Measurements from ENCODE around the gene GPRIN2. TPM values are rescaled to one million over a fixed set of nuclear protein-coding genes. Genes with fewer than 3 reads are reported as not detected.
"Not testable (repeated sequence)": the region's sequence is repeated elsewhere in the genome, so short reads cannot be mapped to it uniquely, and the experiment has no call there.

The GPRIN2 gene
- total RNA-seq, 1 donor from 2014 or later, result 3.0 TPM

DNA sequence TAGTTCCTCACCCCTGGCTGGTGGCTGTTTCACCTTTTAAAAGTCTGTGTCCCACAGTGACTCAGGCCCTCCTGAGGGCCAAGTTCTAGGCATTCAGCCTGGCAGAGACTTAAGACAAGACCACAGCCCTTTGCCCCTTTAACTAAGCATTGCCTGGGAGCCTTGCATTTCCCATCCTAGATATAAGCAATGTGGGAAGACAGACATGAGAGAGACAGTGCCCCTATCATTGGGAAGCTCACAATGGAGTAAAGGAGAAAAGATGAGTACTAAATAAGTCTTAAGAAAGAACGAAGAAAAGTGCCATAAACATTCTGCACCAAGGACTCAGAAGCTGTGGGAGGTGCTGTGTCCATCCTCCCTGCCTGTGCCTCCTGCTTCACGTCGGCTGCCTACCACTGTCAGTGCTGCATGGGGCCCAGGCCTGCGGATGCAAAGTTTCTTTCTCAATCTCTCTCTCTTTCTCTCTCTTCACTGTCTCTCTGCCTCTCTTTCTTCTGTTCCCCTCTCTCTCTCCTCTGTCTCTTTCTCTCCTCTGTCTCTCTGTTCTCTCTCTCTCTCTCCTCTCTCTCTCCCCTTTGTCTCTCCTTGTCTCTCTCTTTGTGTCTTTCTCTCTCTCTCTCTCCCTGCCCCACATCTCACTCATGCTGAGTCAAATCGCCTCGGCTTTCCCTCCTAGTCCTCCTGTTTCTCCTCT lies 21.5 kb downstream of the GPRIN2 start:
- Histone ChIP-seq H3K36me3 (ENCODE audit: insufficient read depth, low read length) (no peaks in the 10 kb centered on the region), H3K4me1 (ENCODE audit: insufficient read depth, low read length) (peaks cover 4% of the 10 kb centered on the region), H3K4me2 (ENCODE audit: low read length) (no peak overlapping the region), H3K4me3 (ENCODE audit: insufficient read depth, low read depth, low read length) (no peak overlapping the region), H3K27me3 (ENCODE audit: insufficient read depth, low read length) (peaks cover 25% of the 10 kb centered on the region), H3K79me2 (ENCODE audit: insufficient read depth, low read length) (no peaks in the 10 kb centered on the region), H4K20me1 (ENCODE audit: insufficient read depth, low read length) (no peaks in the 10 kb centered on the region), H3K9ac (ENCODE audit: low read length) (no peak overlapping the region), H3K9me3 (ENCODE audit: insufficient read depth, low read depth, low read length) (no peaks in the 10 kb centered on the region), H2AFZ (ENCODE audit: low read depth, low read length) (no peak overlapping the region), H3K27ac (ENCODE audit: low read depth, low read length) (no peak overlapping the region)
- no peak for FAIRE-seq
- Mint-ChIP-seq H3K9me3 (ENCODE audit: unreplicated experiment) (no peaks in the 10 kb centered on the region), H3K36me3 (ENCODE audit: low read depth, unreplicated experiment) (no peaks in the 10 kb centered on the region), H3K27me3 (ENCODE audit: low read depth, unreplicated experiment) (peaks cover 35% of the 10 kb centered on the region), H3K4me1 (ENCODE audit: low read depth, unreplicated experiment) (peaks cover 2% of the 10 kb centered on the region), H3K27ac (ENCODE audit: unreplicated experiment) (no peak overlapping the region), H3K4me3 (ENCODE audit: unreplicated experiment) (no peak overlapping the region)
- no peak for DNase-seq (ENCODE audit: low read depth)
- no peak for TF ChIP-seq EZH2 (IDR thresholded peaks at IDR 0.05; ENCODE audit: insufficient read depth, low read length)
- TF ChIP-seq, protein P1, sequence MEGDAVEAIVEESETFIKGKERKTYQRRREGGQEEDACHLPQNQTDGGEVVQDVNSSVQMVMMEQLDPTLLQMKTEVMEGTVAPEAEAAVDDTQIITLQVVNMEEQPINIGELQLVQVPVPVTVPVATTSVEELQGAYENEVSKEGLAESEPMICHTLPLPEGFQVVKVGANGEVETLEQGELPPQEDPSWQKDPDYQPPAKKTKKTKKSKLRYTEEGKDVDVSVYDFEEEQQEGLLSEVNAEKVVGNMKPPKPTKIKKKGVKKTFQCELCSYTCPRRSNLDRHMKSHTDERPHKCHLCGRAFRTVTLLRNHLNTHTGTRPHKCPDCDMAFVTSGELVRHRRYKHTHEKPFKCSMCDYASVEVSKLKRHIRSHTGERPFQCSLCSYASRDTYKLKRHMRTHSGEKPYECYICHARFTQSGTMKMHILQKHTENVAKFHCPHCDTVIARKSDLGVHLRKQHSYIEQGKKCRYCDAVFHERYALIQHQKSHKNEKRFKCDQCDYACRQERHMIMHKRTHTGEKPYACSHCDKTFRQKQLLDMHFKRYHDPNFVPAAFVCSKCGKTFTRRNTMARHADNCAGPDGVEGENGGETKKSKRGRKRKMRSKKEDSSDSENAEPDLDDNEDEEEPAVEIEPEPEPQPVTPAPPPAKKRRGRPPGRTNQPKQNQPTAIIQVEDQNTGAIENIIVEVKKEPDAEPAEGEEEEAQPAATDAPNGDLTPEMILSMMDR (IDR thresholded peaks at IDR 0.05; ENCODE audit: insufficient read depth, low read depth, low read length), result no peak

DNA sequence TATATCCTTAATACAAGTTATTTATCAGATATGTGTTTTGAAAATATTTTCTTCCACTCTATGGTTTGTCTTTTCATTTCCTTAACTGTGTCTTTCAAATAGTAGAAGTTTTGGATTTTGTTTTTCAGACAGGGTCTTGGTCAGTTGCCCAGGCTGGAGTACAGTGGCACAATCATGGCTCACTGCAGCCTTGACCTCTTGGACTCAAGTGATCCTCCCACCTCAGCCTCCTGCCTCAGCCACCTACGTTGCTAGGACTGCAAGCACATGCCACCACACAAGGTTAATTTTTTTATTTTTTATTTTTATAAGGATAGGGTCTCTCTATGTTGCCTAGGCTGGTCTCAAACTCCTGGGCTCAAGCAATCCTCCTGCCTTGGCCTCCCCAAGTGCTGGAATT lies 24.2 kb downstream of the GPRIN2 start:
- not testable (repeated sequence) for H4K20me1 ChIP-seq (ENCODE audit: insufficient read depth, low read length); H3K9me3 Mint-ChIP-seq (ENCODE audit: unreplicated experiment); H3K36me3 Mint-ChIP-seq (ENCODE audit: low read depth, unreplicated experiment); H3K36me3 ChIP-seq (ENCODE audit: insufficient read depth, low read length); H3K4me3 ChIP-seq (ENCODE audit: insufficient read depth, low read depth, low read length); H3K4me1 Mint-ChIP-seq (ENCODE audit: low read depth, unreplicated experiment); H3K27ac ChIP-seq (ENCODE audit: low read depth, low read length); FAIRE-seq; DNase-seq (ENCODE audit: low read depth); H3K4me3 Mint-ChIP-seq (ENCODE audit: unreplicated experiment); H3K27ac Mint-ChIP-seq (ENCODE audit: unreplicated experiment); H3K4me1 ChIP-seq (ENCODE audit: insufficient read depth, low read length); H3K4me2 ChIP-seq (ENCODE audit: low read length); H3K79me2 ChIP-seq (ENCODE audit: insufficient read depth, low read length); H3K9ac ChIP-seq (ENCODE audit: low read length); H3K9me3 ChIP-seq (ENCODE audit: insufficient read depth, low read depth, low read length); H2AFZ ChIP-seq (ENCODE audit: low read depth, low read length)
- H3K27me3 Mint-ChIP-seq (ENCODE audit: low read depth, unreplicated experiment), result peaks cover 20% of the 10 kb centered on the region
- peaks cover 14% of the 10 kb centered on the region for H3K27me3 ChIP-seq (ENCODE audit: insufficient read depth, low read length)

- Histone ChIP-seq H3K4me3 (ENCODE audit: insufficient read depth, low read depth, low read length) (no peak overlapping the region), H3K27ac (ENCODE audit: low read depth, low read length) (no peak overlapping the region), H3K9me3 (ENCODE audit: insufficient read depth, low read depth, low read length) (peaks cover 4% of the 10 kb centered on the region), H3K4me1 (ENCODE audit: insufficient read depth, low read length) (peaks cover under 1% of the 10 kb centered on the region), H3K27me3 (ENCODE audit: insufficient read depth, low read length) (peaks cover 2% of the 10 kb centered on the region), H3K9ac (ENCODE audit: low read length) (no peak overlapping the region), H2AFZ (ENCODE audit: low read depth, low read length) (no peak overlapping the region), H3K79me2 (ENCODE audit: insufficient read depth, low read length) (no peaks in the 10 kb centered on the region), H3K4me2 (ENCODE audit: low read length) (no peak overlapping the region), H3K36me3 (ENCODE audit: insufficient read depth, low read length) (no peaks in the 10 kb centered on the region), H4K20me1 (ENCODE audit: insufficient read depth, low read length) (no peaks in the 10 kb centered on the region)
- peak; percentile 40 for DNase-seq (ENCODE audit: low read depth)
- no peak for FAIRE-seq
- Mint-ChIP-seq H3K9me3 (ENCODE audit: unreplicated experiment) (no peaks in the 10 kb centered on the region), H3K27ac (ENCODE audit: unreplicated experiment) (no peak overlapping the region), H3K36me3 (ENCODE audit: low read depth, unreplicated experiment) (no peaks in the 10 kb centered on the region), H3K27me3 (ENCODE audit: low read depth, unreplicated experiment) (peaks cover 8% of the 10 kb centered on the region), H3K4me3 (ENCODE audit: unreplicated experiment) (no peak overlapping the region), H3K4me1 (ENCODE audit: low read depth, unreplicated experiment) (no peaks in the 10 kb centered on the region)
- no peak for TF ChIP-seq EZH2 (IDR thresholded peaks at IDR 0.05; ENCODE audit: insufficient read depth, low read length)
- TF ChIP-seq, protein P1 (IDR thresholded peaks at IDR 0.05; ENCODE audit: insufficient read depth, low read depth, low read length), result no peak
These were observed 25.9 kb downstream of the GPRIN2 start for GRCh38 chr10:46530249-46531186.

DNA sequence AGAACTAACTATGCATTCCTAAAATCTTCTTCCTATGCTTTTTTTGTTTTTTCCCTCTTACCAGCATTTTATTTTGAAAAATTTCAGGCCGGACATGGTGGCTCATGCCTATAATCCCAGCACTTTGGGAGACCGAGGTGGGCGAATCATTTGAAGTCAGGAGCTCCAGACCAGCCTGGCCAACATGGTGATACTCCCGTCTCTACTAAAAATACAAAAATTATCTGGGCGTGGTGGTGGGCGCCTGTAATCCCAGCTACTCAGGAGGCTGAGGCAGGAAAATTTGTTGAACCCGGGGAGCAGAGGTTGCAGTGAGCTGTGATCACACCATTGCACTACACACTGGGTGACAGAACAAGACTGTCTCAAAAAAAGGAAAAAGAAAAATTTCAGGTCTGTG lies 26.7 kb downstream of the GPRIN2 start:
- not testable (repeated sequence) for H2AFZ ChIP-seq (ENCODE audit: low read depth, low read length); H3K4me1 ChIP-seq (ENCODE audit: insufficient read depth, low read length); H3K4me1 Mint-ChIP-seq (ENCODE audit: low read depth, unreplicated experiment); H3K9me3 Mint-ChIP-seq (ENCODE audit: unreplicated experiment); H3K27ac Mint-ChIP-seq (ENCODE audit: unreplicated experiment); H3K9me3 ChIP-seq (ENCODE audit: insufficient read depth, low read depth, low read length); H3K27ac ChIP-seq (ENCODE audit: low read depth, low read length); H3K27me3 ChIP-seq (ENCODE audit: insufficient read depth, low read length); H3K4me2 ChIP-seq (ENCODE audit: low read length); H4K20me1 ChIP-seq (ENCODE audit: insufficient read depth, low read length); H3K36me3 ChIP-seq (ENCODE audit: insufficient read depth, low read length); H3K36me3 Mint-ChIP-seq (ENCODE audit: low read depth, unreplicated experiment); FAIRE-seq; H3K4me3 ChIP-seq (ENCODE audit: insufficient read depth, low read depth, low read length); H3K27me3 Mint-ChIP-seq (ENCODE audit: low read depth, unreplicated experiment); H3K9ac ChIP-seq (ENCODE audit: low read length); DNase-seq (ENCODE audit: low read depth); H3K79me2 ChIP-seq (ENCODE audit: insufficient read depth, low read length); H3K4me3 Mint-ChIP-seq (ENCODE audit: unreplicated experiment)

All from astrocyte (in vitro differentiated cells and primary cell).